Measurements from ENCODE around the gene WBP11.

- TF ChIP-seq CTCF (IDR thresholded peaks at IDR 0.05) (no peak), ZFX (IDR thresholded peaks at IDR 0.05; ENCODE audit: borderline replicate concordance) (no peak)
Measured at GRCh38 chr12:14850929-14851663, 47.8 kb upstream of the WBP11 start.

Data from 22Rv1 (cell line).